GM08714 (cell line): ENCODE results near the gene KRT37.
"Not testable (repeated sequence)": the region's sequence is repeated elsewhere in the genome, so short reads cannot be mapped to it uniquely, and the experiment has no call there.

Experiments used
- H3K4me3 ChIP-seq: fragments of 200-500 bp; sonication (Bioruptor generic); 2 replicates; pipeline ENCODE4 v1.5.1; 2014; ENCODE audit warnings: mild to moderate bottlenecking, low read length, inconsistent platforms
- ZNF274 ChIP-seq: IDR thresholded peaks from 2 replicates; pipeline ENCODE4 v1.6.1; 2012; ENCODE audit warnings: mild to moderate bottlenecking, low read depth, low read length

The KRT37 gene

GRCh38 chr17:41382394-41382793 lies 42.0 kb downstream of the KRT37 start:
- TF ChIP-seq ZNF274: no peak
- no peak overlapping the region for H3K4me3 ChIP-seq

DNA sequence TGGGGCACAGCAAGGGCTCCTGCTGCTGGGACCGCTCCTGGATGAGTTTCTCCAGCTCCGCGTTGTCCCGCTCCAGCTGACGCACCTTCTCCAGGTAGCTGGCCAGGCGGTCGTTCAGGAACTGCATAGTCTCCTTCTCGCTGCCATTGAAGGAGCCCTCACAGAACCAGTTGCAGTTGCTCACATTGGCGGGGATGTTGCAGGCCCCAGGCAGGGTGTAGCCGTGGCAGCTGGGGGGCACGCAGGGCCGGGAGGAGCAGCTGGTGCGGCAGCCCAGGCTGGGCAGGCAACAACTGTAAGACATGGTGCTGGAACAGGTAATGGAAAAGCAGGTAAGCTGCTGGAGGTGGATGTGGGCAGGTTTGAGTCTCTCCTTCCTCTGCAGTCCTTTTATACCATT lies 42.4 kb downstream of the KRT37 start, which contains the start of gene KRT34:
Gene KRT34 (minus strand): TSS at position 364 of the 400 bp plus-strand sequence. CDS start 60 bp downstream, at position 304.
- not testable (repeated sequence) for H3K4me3 ChIP-seq

DNA sequence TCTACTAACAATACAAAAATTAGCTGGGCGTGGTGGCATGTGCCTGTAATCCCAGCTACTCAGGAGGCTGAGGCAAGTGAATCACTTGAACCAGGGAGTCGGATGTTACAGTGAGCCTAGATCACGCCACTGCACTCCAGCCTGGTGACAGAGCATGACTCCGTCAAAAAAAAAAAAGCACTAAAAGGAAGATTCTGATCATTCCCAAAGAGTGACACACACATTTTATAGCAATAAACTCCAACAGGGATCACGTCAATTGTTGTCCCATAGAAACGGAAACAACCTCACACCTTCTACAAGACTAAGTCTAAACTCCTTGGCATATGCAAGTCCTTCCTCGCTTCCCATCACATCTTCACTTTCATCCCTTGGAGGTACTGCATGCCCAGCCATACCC lies 44.3 kb downstream of the KRT37 start:
- H3K4me3 ChIP-seq: not testable (repeated sequence)

GRCh38 chr17:41377546-41377945 lies 46.8 kb downstream of the KRT37 start:
- TF ChIP-seq ZNF274: no peak
- no peak overlapping the region for H3K4me3 ChIP-seq
